Bronchial epithelial cell (primary cell): ENCODE measurements around the gene DPP6. TPM values are rescaled to one million over a fixed set of nuclear protein-coding genes. Genes with fewer than 3 reads are reported as not detected.
"Not testable (repeated sequence)": the region's sequence is repeated elsewhere in the genome, so short reads cannot be mapped to it uniquely, and the experiment has no call there.

Experiments
- DNase-seq: peaks from one replicate; pipeline ENCODE4 v3.0.0-alpha.2; 2010; ENCODE audit warnings: low read depth
- FAIRE-seq: peaks from 2 replicates; lab custom pipeline; 2011; peaks lifted over from hg19 to GRCh38; lab: Jason Lieb, UNC
- H3K27me3 ChIP-seq: 2 replicates; pipeline ENCODE4 v1.5.1; 2011; ENCODE audit warnings: low read length; ENCODE audit not compliant: control insufficient read depth, insufficient read depth
- H3K36me3 ChIP-seq: 2 replicates; pipeline ENCODE4 v1.5.1; 2011; ENCODE audit warnings: low read length; ENCODE audit not compliant: control insufficient read depth, insufficient read depth
- H3K4me3 ChIP-seq: 2 replicates; pipeline ENCODE4 v1.5.1; 2011; ENCODE audit warnings: mild to moderate bottlenecking, low read depth, low read length, control low read depth
- total RNA-seq: library from RNA; depleted of rRNA; stranded (reverse); fragments of >200 nt; gene quantifications from 2 replicates; pipeline ENCODE4 v1.2.1, GENCODE V29; 2014
- TF ChIP-seq, protein P1 (sequence below): IDR thresholded peaks from 2 replicates; pipeline ENCODE4 v1.5.1; 2011; ENCODE audit warnings: mild to moderate bottlenecking, moderate library complexity, low read length, control low read depth, inconsistent platforms; ENCODE audit not compliant: insufficient read depth, severe bottlenecking

DPP6 gene
- total RNA-seq, 1 donor from 2014 or later = not detected

DNA sequence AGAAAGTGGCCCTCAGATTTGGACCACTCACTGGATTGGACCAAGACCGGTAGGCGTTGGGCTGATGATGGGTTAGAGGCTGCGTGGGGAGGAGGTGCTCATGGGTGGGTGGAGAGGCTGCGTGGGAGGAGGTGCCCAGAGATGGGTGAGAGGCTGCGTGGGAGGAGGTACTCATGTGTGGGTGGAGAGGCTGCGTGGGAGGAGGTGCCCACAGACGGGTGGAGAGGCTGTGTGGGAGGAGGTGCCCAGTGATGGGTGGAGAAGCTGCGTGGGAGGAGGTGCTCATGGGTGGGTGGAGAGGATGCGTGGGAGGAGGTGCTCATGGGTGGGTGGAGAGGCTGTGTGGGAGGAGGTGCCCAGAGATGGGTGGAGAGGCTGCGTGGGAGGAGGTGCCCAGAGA is 604.4 kb downstream of the DPP6 start:
- TF ChIP-seq, protein P1, sequence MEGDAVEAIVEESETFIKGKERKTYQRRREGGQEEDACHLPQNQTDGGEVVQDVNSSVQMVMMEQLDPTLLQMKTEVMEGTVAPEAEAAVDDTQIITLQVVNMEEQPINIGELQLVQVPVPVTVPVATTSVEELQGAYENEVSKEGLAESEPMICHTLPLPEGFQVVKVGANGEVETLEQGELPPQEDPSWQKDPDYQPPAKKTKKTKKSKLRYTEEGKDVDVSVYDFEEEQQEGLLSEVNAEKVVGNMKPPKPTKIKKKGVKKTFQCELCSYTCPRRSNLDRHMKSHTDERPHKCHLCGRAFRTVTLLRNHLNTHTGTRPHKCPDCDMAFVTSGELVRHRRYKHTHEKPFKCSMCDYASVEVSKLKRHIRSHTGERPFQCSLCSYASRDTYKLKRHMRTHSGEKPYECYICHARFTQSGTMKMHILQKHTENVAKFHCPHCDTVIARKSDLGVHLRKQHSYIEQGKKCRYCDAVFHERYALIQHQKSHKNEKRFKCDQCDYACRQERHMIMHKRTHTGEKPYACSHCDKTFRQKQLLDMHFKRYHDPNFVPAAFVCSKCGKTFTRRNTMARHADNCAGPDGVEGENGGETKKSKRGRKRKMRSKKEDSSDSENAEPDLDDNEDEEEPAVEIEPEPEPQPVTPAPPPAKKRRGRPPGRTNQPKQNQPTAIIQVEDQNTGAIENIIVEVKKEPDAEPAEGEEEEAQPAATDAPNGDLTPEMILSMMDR = no peak
- FAIRE-seq (no peak), DNase-seq (no peak)
- no peaks in the 10 kb centered on the region for H3K36me3 ChIP-seq
- no peaks in the 10 kb centered on the region for H3K27me3 ChIP-seq
- no peak overlapping the region for H3K4me3 ChIP-seq

DNA sequence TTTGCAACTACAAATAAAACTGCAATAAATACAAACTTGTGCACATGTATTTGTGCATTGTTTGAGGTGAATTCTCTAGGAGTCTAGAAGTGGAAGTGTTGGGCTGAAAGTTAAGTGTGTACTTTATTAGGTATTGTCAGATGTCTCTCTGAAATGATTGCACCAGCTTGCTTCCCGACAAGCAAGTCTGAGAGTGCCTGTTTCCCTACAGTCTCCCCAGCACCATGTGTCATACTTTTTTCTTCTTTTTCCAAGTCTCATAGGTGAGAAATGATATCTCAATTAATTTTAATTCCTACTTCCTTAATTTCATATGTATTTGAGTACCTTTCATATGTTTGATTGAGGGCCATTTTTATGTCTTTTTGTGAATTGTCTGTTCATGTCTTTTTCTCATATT is 614.6 kb downstream of the DPP6 start:
- TF ChIP-seq, protein P1 = no peak
- Histone ChIP-seq H3K27me3 (no peaks in the 10 kb centered on the region), H3K36me3 (no peaks in the 10 kb centered on the region), H3K4me3 (no peak overlapping the region)
- no peak for FAIRE-seq
- DNase-seq = no peak

DNA sequence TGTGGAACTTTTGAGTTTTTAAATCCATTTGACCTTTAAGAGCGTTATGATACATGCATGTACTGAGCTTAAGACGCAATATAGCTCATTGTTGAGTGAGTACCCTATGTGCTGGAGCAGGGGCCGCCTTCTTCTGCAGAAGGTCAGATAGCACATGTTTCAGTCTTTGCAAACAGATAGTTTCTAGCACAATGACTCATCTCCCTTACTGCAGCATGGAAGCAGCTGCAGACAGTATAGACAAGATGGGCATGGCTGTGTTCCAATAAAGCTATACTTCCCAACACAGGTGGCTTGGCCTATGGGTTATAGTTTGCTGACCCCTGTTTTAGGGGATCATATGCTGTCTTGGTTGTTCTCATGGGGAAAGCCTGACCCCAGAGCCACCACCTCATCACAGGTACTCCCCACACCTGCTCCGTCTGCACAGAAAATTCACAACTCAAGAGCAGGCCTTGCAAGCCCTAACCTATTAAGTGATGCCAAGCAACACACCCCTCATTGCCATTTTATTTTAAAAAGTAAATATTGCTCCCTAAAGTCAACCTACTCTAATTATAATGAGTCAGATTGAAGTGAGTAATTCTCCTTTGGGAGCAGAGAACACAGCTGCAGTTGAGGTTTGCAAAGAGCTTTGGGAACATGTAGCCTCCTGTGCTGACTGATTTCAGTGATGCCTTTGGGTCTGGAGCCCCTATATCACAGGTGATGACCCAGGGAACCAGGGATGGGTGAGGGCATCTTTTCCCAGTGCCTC is 620.6 kb downstream of the DPP6 start:
- Histone ChIP-seq H3K27me3 (no peaks in the 10 kb centered on the region), H3K36me3 (no peaks in the 10 kb centered on the region), H3K4me3 (no peak overlapping the region)
- DNase-seq (peak; percentile 3), FAIRE-seq (no peak)
- TF ChIP-seq, protein P1 = no peak

DNA sequence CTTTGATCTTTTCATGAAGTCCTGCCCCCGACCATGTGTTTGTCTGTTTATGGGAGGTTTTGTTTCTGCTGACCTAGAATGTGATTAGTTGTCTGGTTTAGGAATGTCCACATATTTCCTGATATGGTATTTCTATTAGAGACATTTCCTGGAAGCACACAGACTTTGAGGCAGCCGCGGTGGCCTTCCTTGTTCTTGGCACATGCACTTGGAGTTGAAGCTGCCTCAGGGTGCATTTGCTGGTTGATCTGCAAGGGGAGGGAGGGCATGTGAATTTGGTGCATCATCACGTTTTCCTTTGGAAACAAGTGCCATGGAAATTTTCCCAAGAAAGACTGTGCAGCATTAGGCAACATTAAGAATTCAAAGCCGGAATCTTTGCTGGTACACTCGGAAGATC is 622.0 kb downstream of the DPP6 start:
- TF ChIP-seq, protein P1 = no peak
- DNase-seq (no peak), FAIRE-seq (no peak)
- Histone ChIP-seq H3K27me3 (no peaks in the 10 kb centered on the region), H3K36me3 (no peaks in the 10 kb centered on the region), H3K4me3 (no peak overlapping the region)

DNA sequence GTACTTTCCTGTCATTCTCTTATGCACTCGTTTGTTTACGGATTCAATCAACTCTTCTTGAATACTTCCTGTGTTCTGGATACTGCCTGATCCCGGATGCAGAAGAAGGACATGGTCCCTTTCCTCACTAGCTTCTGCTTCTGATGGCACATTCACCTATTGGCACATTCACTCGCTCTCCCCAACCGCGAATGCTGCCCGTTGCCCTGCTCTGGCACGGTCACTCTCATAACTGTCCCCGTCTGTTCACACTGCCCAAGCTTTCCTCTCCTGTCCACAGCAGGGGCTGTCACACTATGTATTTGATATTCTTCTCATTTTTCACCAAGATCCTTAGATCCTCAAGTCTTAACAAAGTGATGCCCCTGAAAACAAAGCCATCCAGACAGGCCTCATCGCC is 623.4 kb downstream of the DPP6 start:
- Histone ChIP-seq H3K36me3 (no peaks in the 10 kb centered on the region), H3K27me3 (no peaks in the 10 kb centered on the region), H3K4me3 (no peak overlapping the region)
- no peak for FAIRE-seq
- DNase-seq = no peak
- TF ChIP-seq, protein P1 = no peak

DNA sequence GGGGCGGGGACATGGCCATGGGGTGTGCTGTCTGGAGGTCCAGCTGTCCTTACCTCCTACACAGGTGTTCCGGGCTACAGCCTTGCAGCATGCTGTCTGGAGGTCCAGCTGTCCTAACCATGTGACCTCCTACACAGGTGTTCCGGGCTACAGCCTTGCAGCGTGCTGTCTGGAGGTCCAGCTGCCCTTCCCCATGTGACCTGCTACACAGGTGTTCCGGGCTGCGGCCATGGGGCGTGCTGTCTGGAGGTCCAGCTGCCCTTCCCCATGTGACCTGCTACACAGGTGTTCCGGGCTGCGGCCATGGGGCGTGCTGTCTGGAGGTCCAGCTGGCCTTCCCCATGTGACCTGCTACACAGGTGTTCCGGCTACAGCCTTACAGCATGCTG is 623.8 kb downstream of the DPP6 start:
- peak; percentile 88 for FAIRE-seq
- not testable (repeated sequence) for H3K27me3 ChIP-seq, H3K4me3 ChIP-seq, DNase-seq, H3K36me3 ChIP-seq
